A673 (cell line): ENCODE data around the gene RHBDF2. TPM values are rescaled to one million over a fixed set of nuclear protein-coding genes. Genes with fewer than 3 reads are reported as not detected.

Experiments used
- BruUV-seq: library from RNA; stranded (reverse); fragments of 400-500 nt; replicated peaks from 2 replicates; lab custom pipeline; 2021; lab: Mats Ljungman, UMichigan
- CTCF ChIA-PET: fragments of 300-600 bp; sonication (Branson Sonifier 250); formaldehyde crosslinking; loops from one replicate; lab custom pipeline; 2022; ENCODE audit warnings: antibody characterized with exemption; lab: Charles Lee
- POLR2A ChIA-PET: fragments of 300-600 bp; sonication (Branson Sonifier 250); formaldehyde crosslinking; loops from one replicate; lab custom pipeline; 2022; ENCODE audit warnings: antibody characterized with exemption; ENCODE audit not compliant: low non-redundant PET; lab: Charles Lee
- DNase-seq: peaks from one replicate; pipeline ENCODE4 v3.0.0-alpha.2; 2015; ENCODE audit warnings: low spot score
- H3K27ac ChIP-seq: fragments of 200-600 bp; sonication (generic); 2 replicates; pipeline ENCODE4 v1.5.1; 2016; ENCODE audit warnings: mixed run types, low read depth, mild to moderate bottlenecking, mixed read lengths, antibody characterized with exemption, low read length; ENCODE audit not compliant: poor library complexity, severe bottlenecking
- H3K27me3 ChIP-seq: fragments of 200-600 bp; sonication (generic); replicated peaks from 2 replicates; pipeline ENCODE4 v1.6.1; 2017; ENCODE audit warnings: mixed run types, low read depth, mild to moderate bottlenecking, mixed read lengths, antibody characterized with exemption, low read length; ENCODE audit not compliant: insufficient read depth, poor library complexity
- H3K36me3 ChIP-seq: fragments of 200-600 bp; sonication (generic); 2 replicates; pipeline ENCODE4 v1.6.1; 2016; ENCODE audit warnings: mixed run types, mild to moderate bottlenecking, mixed read lengths, antibody characterized with exemption, low read length; ENCODE audit not compliant: insufficient read depth, poor library complexity, severe bottlenecking
- H3K4me1 ChIP-seq: fragments of 200-600 bp; sonication (generic); 2 replicates; pipeline ENCODE4 v1.6.1; 2017; ENCODE audit warnings: mixed run types, mild to moderate bottlenecking, mixed read lengths, antibody characterized with exemption, low read length; ENCODE audit not compliant: insufficient read depth, poor library complexity, severe bottlenecking
- H3K4me3 ChIP-seq: fragments of 200-600 bp; sonication (generic); 2 replicates; pipeline ENCODE4 v1.5.1; 2016; ENCODE audit warnings: low read depth, mixed run types, mild to moderate bottlenecking, mixed read lengths, low read length; ENCODE audit not compliant: poor library complexity, severe bottlenecking
- H3K9me3 ChIP-seq: fragments of 200-600 bp; sonication (generic); 2 replicates; pipeline ENCODE4 v1.6.1; 2016; ENCODE audit warnings: mixed run types, low read depth, mild to moderate bottlenecking, mixed read lengths, antibody characterized with exemption, low read length; ENCODE audit not compliant: poor library complexity, severe bottlenecking
- CTCF ChIP-seq: fragments of 300-800, 200-600 bp; sonication (generic); conservative IDR thresholded peaks from 2 replicates; pipeline ENCODE4 v1.5.1; 2017; ENCODE audit warnings: low read depth, mild to moderate bottlenecking, antibody characterized with exemption, low read length, moderate library complexity, mixed read lengths
- EZH2 ChIP-seq: fragments of 200-600 bp; sonication (generic); IDR thresholded peaks from 2 replicates; pipeline ENCODE4 v1.6.1; 2017; ENCODE audit warnings: borderline replicate concordance, low read depth, mild to moderate bottlenecking, mixed read lengths, antibody characterized with exemption, low read length; ENCODE audit not compliant: poor library complexity, severe bottlenecking
- intact Hi-C: fragments of 100-400 bp; cut with micrococcal nuclease; formaldehyde crosslinking; loops from one replicate; pipeline ENCODE4 v1.10.0; 2022; ENCODE audit not compliant: unreplicated experiment
- total RNA-seq: library from RNA; stranded (reverse); gene quantifications from 2 replicates; pipeline ENCODE4 v1.2.3, GENCODE V29; 2021

The RHBDF2 gene
- total RNA-seq, 1 experiment from 2014 or later = 20.4 TPM

GRCh38 chr17:76484228-76484725 is 16.9 kb downstream of the RHBDF2 start:
- Histone ChIP-seq H3K36me3 (no peaks in the 10 kb centered on the region), H3K4me1 (no peaks in the 10 kb centered on the region), H3K9me3 (no peaks in the 10 kb centered on the region), H3K4me3 (no peak overlapping the region), H3K27me3 (no peaks in the 10 kb centered on the region), H3K27ac (no peak overlapping the region)
- ChIA-PET CTCF (no interaction called here), POLR2A (no interaction called here)
- DNase-seq = no peak
- intact Hi-C loops = no loop called here
- no TSS peak for BruUV-seq
- TF ChIP-seq CTCF (no peak), EZH2 (no peak)

- no TSS peak for BruUV-seq
- no peak for DNase-seq
- CTCF ChIA-PET = no interaction called here
- no peak for TF ChIP-seq EZH2
- no peak for TF ChIP-seq CTCF
- Histone ChIP-seq H3K4me3 (no peak overlapping the region), H3K27me3 (no peaks in the 10 kb centered on the region), H3K36me3 (no peaks in the 10 kb centered on the region), H3K27ac (no peak overlapping the region), H3K4me1 (no peaks in the 10 kb centered on the region), H3K9me3 (no peaks in the 10 kb centered on the region)
- POLR2A ChIA-PET = interaction anchor here (1.0 kb wide), 1 partner anchor 18 kb away, joined by 3 read pairs; no protein-coding TSS in a partner anchor
- intact Hi-C loops = no loop called here
Measured at GRCh38 chr17:76481071-76481655, 20.1 kb downstream of the RHBDF2 start.

DNA sequence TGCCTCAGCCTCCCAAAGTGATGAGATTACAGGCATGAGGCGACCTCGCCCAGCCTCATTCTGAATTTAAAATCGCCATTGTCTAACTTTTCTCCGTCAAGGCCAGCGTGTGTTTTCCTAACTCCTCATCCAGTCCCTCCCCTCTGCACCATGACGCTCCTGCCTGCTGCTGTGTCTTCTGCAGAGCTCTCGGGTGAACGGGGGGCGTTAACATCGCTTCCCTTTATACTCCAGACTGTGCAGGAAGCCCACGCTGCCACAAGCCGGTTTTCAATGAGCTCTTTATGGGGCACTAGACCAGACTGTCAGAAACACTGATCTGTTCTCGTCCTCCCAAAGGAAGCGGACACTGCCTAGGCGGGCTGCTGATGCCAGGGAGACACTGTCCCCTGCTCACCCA is 20.6 kb downstream of the RHBDF2 start:
- ChIA-PET CTCF (no interaction called here), POLR2A (interaction anchor here (1.0 kb wide), 1 partner anchor 19 kb away, joined by 3 read pairs; no protein-coding TSS in a partner anchor)
- H3K9me3 ChIP-seq = no peaks in the 10 kb centered on the region
- H3K27me3 ChIP-seq = no peaks in the 10 kb centered on the region
- no TSS peak for BruUV-seq
- no peak overlapping the region for H3K27ac ChIP-seq
- H3K36me3 ChIP-seq = no peaks in the 10 kb centered on the region
- no peaks in the 10 kb centered on the region for H3K4me1 ChIP-seq
- no peak for DNase-seq
- no peak overlapping the region for H3K4me3 ChIP-seq
- TF ChIP-seq EZH2 (no peak), CTCF (no peak)
- intact Hi-C loops = no loop called here
